HEK293 (cell line): ENCODE data around the gene ZNF559.

Source experiments
- CTCF ChIP-seq: fragments of 450-650 bp; formaldehyde crosslinking; IDR thresholded peaks from 2 replicates; pipeline ENCODE4 v1.5.1; 2016; ENCODE audit warnings: missing biosample characterization, missing genetic modification characterization
- REPIN1 ChIP-seq: fragments of 450-650 bp; formaldehyde crosslinking; IDR thresholded peaks from 2 replicates; pipeline ENCODE4 v1.5.1; 2017; ENCODE audit warnings: missing biosample characterization, missing genetic modification characterization, low read depth
- REST ChIP-seq: fragments of 450-650 bp; formaldehyde crosslinking; IDR thresholded peaks from 2 replicates; pipeline ENCODE4 v1.5.1; 2016; ENCODE audit warnings: missing biosample characterization, missing genetic modification characterization
- ZNF23 ChIP-seq: fragments of 450-650 bp; formaldehyde crosslinking; IDR thresholded peaks from 2 replicates; pipeline ENCODE4 v1.5.1; 2016; ENCODE audit warnings: missing biosample characterization, missing genetic modification characterization, borderline replicate concordance
- ZNF26 ChIP-seq: fragments of 450-650 bp; formaldehyde crosslinking; IDR thresholded peaks from 2 replicates; pipeline ENCODE4 v1.5.1; 2016; ENCODE audit warnings: missing biosample characterization, missing genetic modification characterization
- ZNF394 ChIP-seq: fragments of 450-650 bp; formaldehyde crosslinking; IDR thresholded peaks from 2 replicates; pipeline ENCODE4 v1.5.1; 2016; ENCODE audit warnings: missing biosample characterization, missing genetic modification characterization, mild to moderate bottlenecking, moderate library complexity, borderline replicate concordance
- ZNF398 ChIP-seq: fragments of 450-650 bp; formaldehyde crosslinking; IDR thresholded peaks from 2 replicates; pipeline ENCODE4 v1.5.1; 2017; ENCODE audit warnings: missing biosample characterization, missing genetic modification characterization

- TF ChIP-seq CTCF (tag by site-specific recombination), result no peak
- TF ChIP-seq REPIN1 (tag by site-specific recombination), result no peak
- TF ChIP-seq ZNF23, result no peak
- TF ChIP-seq ZNF26 (tag by site-specific recombination), result no peak
- TF ChIP-seq ZNF398 (tag by site-specific recombination), result no peak
- no peak for TF ChIP-seq REST
- TF ChIP-seq ZNF394 (tag by site-specific recombination), result no peak
Measured at GRCh38 chr19:9308091-9308770, 15.7 kb upstream of the ZNF559 start.
